GM18526 (cell line): ENCODE results near the gene MSRB2.

ENCODE experiments used
- POLR2A ChIP-seq: IDR thresholded peaks from 3 replicates; pipeline ENCODE4 v1.6.1; 2011; ENCODE audit not compliant: insufficient read length; ENCODE audit errors: extremely low read depth

MSRB2 gene

GRCh38 chr10:23121135-23121534, 25.8 kb downstream of the MSRB2 start:
- no peak for TF ChIP-seq POLR2A

DNA sequence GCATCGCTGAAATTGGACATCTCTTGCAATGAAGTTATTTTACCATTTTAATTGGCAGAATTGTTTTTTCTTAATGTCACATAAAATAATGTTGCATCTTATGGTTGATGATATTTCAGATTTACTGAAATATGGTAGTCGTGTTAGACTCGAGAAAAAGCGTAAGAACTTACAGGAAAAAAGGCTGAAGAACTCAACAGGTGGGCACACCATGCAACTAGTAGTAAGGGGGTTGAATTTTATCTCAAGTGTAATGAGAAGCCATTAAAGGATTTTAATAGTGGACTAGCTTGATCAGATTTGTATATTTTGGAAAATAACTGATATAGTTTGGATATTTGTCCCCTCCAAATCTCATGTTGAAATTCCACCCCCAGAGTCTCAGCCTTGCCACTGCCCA, 41.1 kb downstream of the MSRB2 start:
- no peak for TF ChIP-seq POLR2A

DNA sequence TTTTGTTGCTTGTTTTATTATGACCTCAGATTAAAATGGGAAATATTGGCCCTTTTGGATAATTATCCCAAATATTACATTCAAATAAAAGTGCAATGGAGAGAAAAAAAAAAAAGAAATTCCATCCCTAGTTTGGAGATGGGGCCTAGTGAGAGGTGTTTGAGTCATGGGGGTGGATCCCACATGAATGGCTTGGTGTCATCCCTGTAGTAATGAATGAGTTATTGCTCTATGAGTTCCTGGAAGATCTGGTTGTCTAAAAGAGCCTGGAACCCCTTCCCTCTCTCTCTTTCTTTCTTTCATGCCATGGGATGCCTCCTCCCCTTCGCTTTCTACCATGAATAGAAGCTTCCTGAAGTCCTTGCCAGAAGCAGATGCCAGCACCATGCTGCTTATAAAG, 44.3 kb downstream of the MSRB2 start:
- no peak for TF ChIP-seq POLR2A

GRCh38 chr10:23141995-23142394, 46.6 kb downstream of the MSRB2 start:
- TF ChIP-seq POLR2A, result no peak

- TF ChIP-seq POLR2A, result no peak
Measured at GRCh38 chr10:23146258-23146657, 50.9 kb downstream of the MSRB2 start.

DNA sequence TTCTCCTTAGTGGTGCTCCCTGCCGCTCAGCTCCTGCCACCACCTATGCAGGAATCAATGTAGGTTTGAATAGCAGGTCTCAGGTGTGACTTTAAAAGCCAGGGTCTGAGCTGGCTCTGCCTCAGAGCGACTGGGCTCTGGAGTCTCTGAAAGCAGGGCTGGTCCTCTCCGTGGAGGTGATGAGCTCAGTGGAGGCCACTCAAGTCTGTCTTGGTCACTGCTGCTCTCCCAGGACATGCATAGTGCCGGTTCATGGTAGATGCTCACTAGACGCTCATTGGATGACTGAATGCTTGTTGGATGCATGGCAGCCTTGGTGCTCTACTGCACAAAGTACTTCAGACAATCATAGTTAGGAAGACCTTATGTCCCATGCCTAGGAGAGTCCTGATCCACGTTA, 51.7 kb downstream of the MSRB2 start:
- no peak for TF ChIP-seq POLR2A

GRCh38 chr10:23148214-23148613, 52.8 kb downstream of the MSRB2 start:
- TF ChIP-seq POLR2A, result no peak

DNA sequence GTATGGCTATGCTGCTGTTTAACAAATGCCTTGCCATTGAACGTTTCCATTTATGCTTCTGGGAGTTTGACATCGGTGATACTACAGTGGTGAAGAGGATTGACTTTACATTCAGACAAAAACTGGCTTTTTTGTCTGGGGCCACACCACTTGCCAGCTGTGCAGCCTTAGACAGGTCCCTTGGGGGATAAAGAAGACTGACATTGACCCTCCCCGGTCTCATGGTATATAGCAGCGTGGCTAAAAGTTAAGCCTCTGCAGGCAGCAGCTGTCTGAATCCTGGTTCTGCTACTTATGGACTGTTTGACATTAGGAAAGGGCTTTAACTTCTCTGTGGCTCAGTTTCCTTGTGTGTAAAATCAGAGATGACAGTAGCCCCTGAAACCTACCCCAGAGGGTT, 54.7 kb downstream of the MSRB2 start:
- no peak for TF ChIP-seq POLR2A

- TF ChIP-seq POLR2A, result no peak
Measured at GRCh38 chr10:23150610-23151009, 55.2 kb downstream of the MSRB2 start.

- no peak for TF ChIP-seq POLR2A
Measured at GRCh38 chr10:23151071-23151470, 55.7 kb downstream of the MSRB2 start.

GRCh38 chr10:23155169-23155568, 59.8 kb downstream of the MSRB2 start:
- TF ChIP-seq POLR2A, result no peak

GRCh38 chr10:23156447-23157150, 61.2 kb downstream of the MSRB2 start:
- TF ChIP-seq POLR2A, result no peak

GRCh38 chr10:23157239-23157681, 61.9 kb downstream of the MSRB2 start:
- no peak for TF ChIP-seq POLR2A

GRCh38 chr10:23157691-23158369, 62.5 kb downstream of the MSRB2 start:
- no peak for TF ChIP-seq POLR2A

DNA sequence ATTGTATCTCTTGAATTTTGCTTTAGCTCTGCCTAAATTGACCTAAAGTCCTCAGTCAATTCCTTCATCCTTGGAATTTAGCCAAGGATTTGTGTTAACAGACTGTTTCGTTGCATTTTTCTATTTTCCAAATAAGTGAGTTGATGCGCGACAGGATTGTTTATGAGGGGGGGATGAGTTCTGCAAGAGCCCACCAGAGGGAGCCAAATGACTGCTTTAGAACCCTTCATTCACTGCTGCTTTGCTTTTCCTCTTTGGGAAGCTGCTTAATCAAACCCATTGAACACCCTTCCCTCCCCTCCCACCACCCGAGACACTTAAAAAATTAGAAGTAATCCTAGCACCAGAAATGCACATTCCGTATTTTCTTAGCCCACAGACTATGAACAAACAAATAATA, 63.0 kb downstream of the MSRB2 start:
- no peak for TF ChIP-seq POLR2A

DNA sequence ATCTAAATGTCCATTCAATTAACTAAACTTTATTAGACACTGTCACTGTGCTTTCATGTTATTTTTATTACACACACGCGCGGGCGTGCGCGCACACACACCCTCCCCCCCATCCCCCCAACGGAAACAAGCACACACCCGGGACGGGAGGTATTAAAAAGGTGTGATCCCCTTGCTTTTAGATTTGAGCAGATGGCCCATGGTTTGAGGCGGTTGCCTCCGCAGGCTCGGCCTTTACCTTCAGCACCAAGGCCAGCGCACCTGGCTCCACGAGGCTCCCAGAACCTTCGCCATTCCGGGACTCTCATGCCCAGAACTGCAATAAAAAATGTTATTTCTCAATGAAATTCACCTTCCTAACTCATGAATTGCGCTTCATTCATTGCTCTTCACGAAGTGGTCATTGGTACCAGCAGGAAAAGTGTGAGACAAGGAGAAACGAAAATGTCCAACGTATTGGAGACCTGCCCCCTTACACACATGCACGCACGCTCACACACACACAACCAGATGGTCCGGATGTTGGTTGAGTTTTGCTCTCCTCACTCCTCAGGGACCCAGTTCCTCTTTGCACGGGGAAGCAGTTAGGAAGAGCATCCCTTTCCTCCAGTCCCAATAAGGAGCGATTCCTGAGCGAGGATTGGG, 76.0 kb downstream of the MSRB2 start:
- no peak for TF ChIP-seq POLR2A
